Measurements from ENCODE around the gene FAAP20. TPM values are rescaled to one million over a fixed set of nuclear protein-coding genes. Genes with fewer than 3 reads are reported as not detected.
A peak's percentile ranks its signal among the peaks of the same experiment; 100 is the strongest.

FAAP20 gene
- total RNA-seq, 1 experiment from 2014 or later: 72.1 TPM

DNA sequence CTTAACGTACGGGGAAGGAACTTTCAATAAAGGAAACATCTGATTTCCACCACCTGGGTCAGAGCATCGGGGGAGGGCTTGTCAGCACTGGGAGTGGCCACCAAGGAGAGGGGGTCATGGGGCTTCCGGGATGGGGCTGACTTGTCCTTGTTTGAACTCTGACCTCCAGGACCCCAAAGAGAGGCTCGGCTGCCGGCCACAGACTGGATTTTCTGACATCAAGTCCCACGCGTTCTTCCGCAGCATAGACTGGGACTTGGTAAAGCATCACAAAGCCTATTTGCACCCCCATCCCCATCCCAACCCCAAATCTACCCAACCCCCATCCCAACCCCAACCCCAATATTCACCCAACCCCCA, 19.5 kb downstream of the FAAP20 start:
- Histone ChIP-seq H3K4me3 (no peak overlapping the region), H3K36me3 (ENCODE audit: low read depth) (no peaks in the 10 kb centered on the region), H3K9me2 (ENCODE audit: insufficient read depth) (no peaks in the 10 kb centered on the region), H3K9me3 (ENCODE audit: insufficient read depth, low read depth) (no peaks in the 10 kb centered on the region), H2AFZ (no peak overlapping the region), H3K27me3 (ENCODE audit: insufficient read depth, low read depth) (no peaks in the 10 kb centered on the region), H4K20me1 (ENCODE audit: insufficient read depth) (no peaks in the 10 kb centered on the region), H3K27ac (no peak overlapping the region), H3K4me1 (replicated peaks; ENCODE audit: insufficient read depth) (no peaks in the 10 kb centered on the region), H3K4me2 (no peak overlapping the region), H3F3A (ENCODE audit: insufficient read depth, low read depth) (peaks cover 3% of the 10 kb centered on the region; the same call in 1 of the 2 replicates), H3K79me2 (ENCODE audit: low read depth) (no peaks in the 10 kb centered on the region)
- CTCF ChIA-PET: interaction anchor here (0.8 to 1.1 kb wide), 3 partner anchors 18 to 35 kb away, joined by 4 to 7 read pairs (median 4); no protein-coding TSS in a partner anchor
- POLR2A ChIA-PET (ENCODE audit: unreplicated experiment): no interaction called here
- no peak for DNase-seq
- intact Hi-C loops (cut with micrococcal nuclease; ENCODE audit: unreplicated experiment): no loop called here
- BruUV-seq (replicated peaks): no TSS peak
- TF ChIP-seq, protein P1, sequence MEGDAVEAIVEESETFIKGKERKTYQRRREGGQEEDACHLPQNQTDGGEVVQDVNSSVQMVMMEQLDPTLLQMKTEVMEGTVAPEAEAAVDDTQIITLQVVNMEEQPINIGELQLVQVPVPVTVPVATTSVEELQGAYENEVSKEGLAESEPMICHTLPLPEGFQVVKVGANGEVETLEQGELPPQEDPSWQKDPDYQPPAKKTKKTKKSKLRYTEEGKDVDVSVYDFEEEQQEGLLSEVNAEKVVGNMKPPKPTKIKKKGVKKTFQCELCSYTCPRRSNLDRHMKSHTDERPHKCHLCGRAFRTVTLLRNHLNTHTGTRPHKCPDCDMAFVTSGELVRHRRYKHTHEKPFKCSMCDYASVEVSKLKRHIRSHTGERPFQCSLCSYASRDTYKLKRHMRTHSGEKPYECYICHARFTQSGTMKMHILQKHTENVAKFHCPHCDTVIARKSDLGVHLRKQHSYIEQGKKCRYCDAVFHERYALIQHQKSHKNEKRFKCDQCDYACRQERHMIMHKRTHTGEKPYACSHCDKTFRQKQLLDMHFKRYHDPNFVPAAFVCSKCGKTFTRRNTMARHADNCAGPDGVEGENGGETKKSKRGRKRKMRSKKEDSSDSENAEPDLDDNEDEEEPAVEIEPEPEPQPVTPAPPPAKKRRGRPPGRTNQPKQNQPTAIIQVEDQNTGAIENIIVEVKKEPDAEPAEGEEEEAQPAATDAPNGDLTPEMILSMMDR (conservative IDR thresholded peaks at IDR 0.05): no peak
- TF ChIP-seq EZH2 (IDR thresholded peaks at IDR 0.05; ENCODE audit: low read depth): no peak

DNA sequence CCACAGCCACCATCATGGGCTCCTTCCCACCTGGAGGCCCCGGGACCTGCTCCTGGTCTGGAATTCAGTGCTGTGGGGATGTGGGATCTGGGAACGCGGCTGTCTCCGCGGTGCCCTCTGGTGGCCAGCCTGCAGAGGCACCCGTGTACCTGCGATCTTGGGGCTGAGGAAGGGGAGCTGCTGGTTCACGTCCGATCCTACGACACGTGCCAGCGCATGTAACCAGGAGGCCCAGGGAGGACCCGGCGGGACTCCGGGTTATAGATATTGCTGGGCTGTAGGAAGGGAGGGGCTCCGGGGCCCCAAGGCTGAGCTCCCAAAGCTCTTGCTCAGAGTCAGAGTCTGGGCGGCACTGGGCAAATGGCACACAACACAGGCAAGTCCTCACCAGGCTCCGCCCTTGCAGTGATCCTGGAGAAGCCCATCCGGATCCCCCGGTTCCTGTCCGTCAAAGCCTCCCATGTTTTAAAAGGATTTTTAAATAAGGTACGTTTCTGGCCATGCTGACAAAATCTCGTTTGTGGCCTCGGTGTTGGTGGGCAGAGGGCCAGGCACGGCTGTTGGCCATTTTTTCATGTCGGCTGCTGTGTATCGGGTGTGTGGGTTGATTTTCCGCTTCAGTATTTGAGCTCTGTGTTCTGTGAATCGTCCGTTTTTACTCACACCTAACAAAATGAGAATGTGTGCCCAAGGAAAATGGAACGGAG, 20.1 kb downstream of the FAAP20 start:
- peak in 1 of 2 experiments; percentile 56 for DNase-seq
- H3K9me3 ChIP-seq (ENCODE audit: insufficient read depth, low read depth): no peaks in the 10 kb centered on the region
- intact Hi-C loops (cut with micrococcal nuclease; ENCODE audit: unreplicated experiment): loop anchor here (1.0 kb wide), 1 partner anchor 42 kb away; no protein-coding TSS in a partner anchor
- no peak for TF ChIP-seq EZH2 (IDR thresholded peaks at IDR 0.05; ENCODE audit: low read depth)
- TF ChIP-seq, protein P1 (conservative IDR thresholded peaks at IDR 0.05): peak; percentile 89
- no peak overlapping the region for H3K27ac ChIP-seq
- peaks cover 3% of the 10 kb centered on the region; the same call in 1 of the 2 replicates for H3F3A ChIP-seq (ENCODE audit: insufficient read depth, low read depth)
- CTCF ChIA-PET: interaction anchor here (0.5 to 1.1 kb wide), 9 partner anchors 15 to 566 kb away, joined by 3 to 7 read pairs (median 4); partner anchors contain the start of genes MORN1 and RER1
- H3K4me2 ChIP-seq: no peak overlapping the region
- H2AFZ ChIP-seq: no peak overlapping the region
- BruUV-seq (replicated peaks): no TSS peak
- POLR2A ChIA-PET (ENCODE audit: unreplicated experiment): no interaction called here
- no peaks in the 10 kb centered on the region for H3K79me2 ChIP-seq (ENCODE audit: low read depth)
- H3K36me3 ChIP-seq (ENCODE audit: low read depth): no peaks in the 10 kb centered on the region
- H3K27me3 ChIP-seq (ENCODE audit: insufficient read depth, low read depth): no peaks in the 10 kb centered on the region
- H3K4me1 ChIP-seq (replicated peaks; ENCODE audit: insufficient read depth): no peaks in the 10 kb centered on the region
- H4K20me1 ChIP-seq (ENCODE audit: insufficient read depth): no peaks in the 10 kb centered on the region
- H3K9me2 ChIP-seq (ENCODE audit: insufficient read depth): no peaks in the 10 kb centered on the region
- H3K4me3 ChIP-seq: no peak overlapping the region

DNA sequence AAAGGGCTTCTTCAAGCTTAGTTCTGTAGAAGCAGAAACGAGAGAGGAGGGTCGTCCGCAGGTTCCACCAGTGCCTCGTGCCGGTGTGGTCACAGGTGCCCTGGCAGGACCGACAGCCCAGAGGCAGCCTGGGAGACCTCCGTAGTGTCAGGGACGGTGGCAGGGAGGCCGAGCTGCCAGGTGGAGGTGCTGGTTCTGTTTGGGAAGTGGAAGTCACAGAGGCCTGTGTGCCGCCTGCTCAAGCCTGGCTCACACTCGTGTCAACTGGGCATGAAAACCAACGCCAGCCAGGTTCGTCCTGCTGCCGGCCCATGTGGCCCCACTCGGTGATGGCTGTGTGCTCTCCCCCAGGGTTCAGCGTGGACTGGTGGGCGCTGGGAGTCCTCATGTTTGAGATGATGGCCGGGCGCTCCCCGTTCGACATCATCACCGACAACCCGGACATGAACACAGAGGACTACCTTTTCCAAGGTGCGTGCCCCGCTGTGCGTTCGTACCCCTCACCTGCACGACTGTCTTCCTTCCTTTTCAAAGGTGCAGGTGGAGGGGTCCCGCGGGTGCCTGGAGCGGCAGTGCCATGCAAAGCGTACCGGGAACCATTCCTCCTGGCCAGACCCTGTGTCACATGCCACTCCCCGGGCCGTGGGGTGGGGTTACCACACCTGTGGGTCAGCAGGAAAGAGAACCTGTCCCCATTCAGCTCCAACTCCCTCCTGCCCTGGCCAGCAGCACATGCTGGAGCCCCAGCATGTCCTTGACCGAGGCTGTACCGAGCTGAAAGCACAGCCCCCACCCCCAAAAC, 20.8 kb downstream of the FAAP20 start:
- H3K27ac ChIP-seq: no peak overlapping the region
- no peaks in the 10 kb centered on the region for H3K36me3 ChIP-seq (ENCODE audit: low read depth)
- H2AFZ ChIP-seq: no peak overlapping the region
- no peaks in the 10 kb centered on the region for H3K79me2 ChIP-seq (ENCODE audit: low read depth)
- no peaks in the 10 kb centered on the region for H3K9me3 ChIP-seq (ENCODE audit: insufficient read depth, low read depth)
- TF ChIP-seq, protein P1 (conservative IDR thresholded peaks at IDR 0.05): no peak
- no peak for TF ChIP-seq EZH2 (IDR thresholded peaks at IDR 0.05; ENCODE audit: low read depth)
- H3K9me2 ChIP-seq (ENCODE audit: insufficient read depth): no peaks in the 10 kb centered on the region
- no peak overlapping the region for H3K4me2 ChIP-seq
- CTCF ChIA-PET: interaction anchor here (0.5 to 1.1 kb wide), 5 partner anchors 19 to 565 kb away, joined by 3 to 7 read pairs (median 4); no protein-coding TSS in a partner anchor
- H3K27me3 ChIP-seq (ENCODE audit: insufficient read depth, low read depth): no peaks in the 10 kb centered on the region
- BruUV-seq (replicated peaks): no TSS peak
- no peak for DNase-seq
- no peaks in the 10 kb centered on the region for H4K20me1 ChIP-seq (ENCODE audit: insufficient read depth)
- H3K4me3 ChIP-seq: no peak overlapping the region
- intact Hi-C loops (cut with micrococcal nuclease; ENCODE audit: unreplicated experiment): loop anchor here (1.0 kb wide), 1 partner anchor 41 kb away; no protein-coding TSS in a partner anchor
- H3K4me1 ChIP-seq (replicated peaks; ENCODE audit: insufficient read depth): no peaks in the 10 kb centered on the region
- POLR2A ChIA-PET (ENCODE audit: unreplicated experiment): interaction anchor here (0.7 kb wide), 1 partner anchor 187 kb away, joined by 3 read pairs; no protein-coding TSS in a partner anchor
- H3F3A ChIP-seq (ENCODE audit: insufficient read depth, low read depth): peaks cover 3% of the 10 kb centered on the region; the same call in 1 of the 2 replicates

Data from PC-9 (cell line).